GM18858 (cell line): ENCODE measurements around the gene MECR.
"Not testable (repeated sequence)": the region's sequence is repeated elsewhere in the genome, so short reads cannot be mapped to it uniquely, and the experiment has no call there.

Experiments
- ATAC-seq: cut with Tn5 transposase; IDR thresholded peaks from one replicate; pipeline ENCODE4 v1.9.1; 2021; ENCODE audit not compliant: unreplicated experiment

The MECR gene

DNA sequence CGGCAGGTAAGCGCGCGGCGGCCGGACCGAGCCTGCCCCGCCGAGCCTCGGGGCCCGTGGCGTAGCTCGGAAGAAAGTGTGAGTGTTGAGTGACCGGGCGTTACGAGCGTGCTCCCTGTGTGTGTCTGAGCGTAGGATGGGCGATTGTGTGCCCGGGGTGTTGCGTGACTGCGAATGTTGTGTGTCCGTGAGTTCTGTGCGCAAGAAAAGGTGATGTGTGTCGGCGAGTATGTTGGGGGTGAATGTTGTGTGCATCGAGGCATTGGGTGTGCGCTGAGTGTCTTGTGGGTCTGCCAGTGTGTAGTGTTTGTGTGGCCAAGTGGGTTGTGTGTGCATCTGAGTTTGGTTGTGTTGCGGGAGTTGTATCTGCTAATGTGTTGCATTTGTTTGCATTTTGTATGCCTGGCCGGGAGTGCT, 6.0 kb upstream of the MECR start:
- no peak for ATAC-seq

DNA sequence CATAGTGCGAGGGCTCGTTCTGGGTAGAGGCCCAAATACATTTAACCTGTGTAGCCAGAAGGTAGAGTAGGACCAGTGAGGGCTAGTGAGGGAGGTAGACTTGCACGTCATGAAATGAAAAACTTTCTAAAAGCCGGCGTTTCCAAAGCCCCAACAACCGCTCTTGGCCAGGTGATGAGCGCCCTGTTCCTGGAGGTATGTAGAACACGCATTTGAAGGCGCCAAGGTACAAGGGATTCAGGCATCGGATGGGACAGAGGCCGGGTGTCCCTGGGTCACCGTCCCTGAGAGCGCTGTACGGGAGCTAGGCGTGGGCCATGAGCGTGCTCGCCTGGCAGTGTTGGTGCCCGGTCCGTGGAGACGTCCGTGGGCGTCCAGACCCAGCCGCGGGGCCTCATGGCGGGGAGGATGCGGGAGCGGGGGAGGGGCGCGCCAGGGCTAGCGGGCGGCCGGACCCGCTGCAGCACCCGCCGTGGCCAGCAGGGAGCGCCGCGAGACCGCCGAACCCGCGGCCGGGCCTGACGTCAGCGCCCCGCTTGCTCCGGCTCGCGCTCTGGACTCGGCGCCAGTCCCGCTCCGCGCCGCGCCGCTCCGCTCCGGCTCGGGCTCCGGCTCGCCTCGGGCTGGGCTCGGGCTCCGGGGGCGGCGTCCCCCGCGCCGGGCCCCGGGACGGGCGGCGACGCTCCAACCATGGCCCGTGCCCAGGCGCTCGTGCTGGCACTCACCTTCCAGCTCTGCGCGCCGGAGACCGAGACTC, 5.4 kb upstream of the MECR start, which contains the start of gene PTPRU:
PTPRU (plus strand) TSS at position 568 of the 757 bp plus-strand sequence; CDS start at position 691, 123 bp downstream.
- ATAC-seq, result no peak

DNA sequence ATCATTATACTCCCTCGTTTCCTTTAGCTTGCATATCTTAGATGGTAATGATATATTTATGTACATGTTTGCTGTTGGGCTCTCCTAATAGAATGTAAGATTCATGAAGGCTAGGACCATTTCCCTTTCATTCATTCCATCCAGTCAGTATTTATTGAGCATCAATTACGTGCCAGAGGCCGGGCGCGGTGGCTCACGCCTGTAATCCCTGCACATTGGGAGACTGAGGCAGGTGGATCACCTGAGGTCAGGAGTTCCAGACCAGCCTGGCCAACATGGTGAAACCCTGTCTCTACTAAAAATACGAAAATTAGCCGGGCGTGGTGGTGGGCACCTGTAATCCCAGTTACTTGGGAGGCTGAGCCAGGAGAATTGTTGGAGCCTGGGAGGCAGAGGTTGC, 4.1 kb upstream of the MECR start:
- not testable (repeated sequence) for ATAC-seq

DNA sequence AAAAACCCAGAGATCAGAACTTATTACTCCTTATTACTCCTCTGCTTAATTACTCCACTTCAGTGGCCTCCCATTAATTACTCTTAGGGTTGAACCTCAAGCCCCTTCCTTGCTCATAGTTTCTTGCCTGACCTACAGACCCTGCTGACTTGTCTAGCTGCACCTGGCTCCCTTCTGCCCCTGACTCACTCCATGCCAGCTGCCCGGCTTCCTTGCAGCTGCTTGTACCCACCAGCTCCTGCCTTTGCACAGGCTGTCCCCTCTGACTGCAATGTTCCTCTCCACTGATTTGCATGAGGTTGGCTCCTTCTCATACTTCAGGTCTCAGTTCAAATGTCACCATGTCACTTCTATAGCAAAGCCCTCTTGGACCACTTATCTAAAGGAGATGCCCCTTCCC, 3.7 kb upstream of the MECR start:
- ATAC-seq, result no peak

DNA sequence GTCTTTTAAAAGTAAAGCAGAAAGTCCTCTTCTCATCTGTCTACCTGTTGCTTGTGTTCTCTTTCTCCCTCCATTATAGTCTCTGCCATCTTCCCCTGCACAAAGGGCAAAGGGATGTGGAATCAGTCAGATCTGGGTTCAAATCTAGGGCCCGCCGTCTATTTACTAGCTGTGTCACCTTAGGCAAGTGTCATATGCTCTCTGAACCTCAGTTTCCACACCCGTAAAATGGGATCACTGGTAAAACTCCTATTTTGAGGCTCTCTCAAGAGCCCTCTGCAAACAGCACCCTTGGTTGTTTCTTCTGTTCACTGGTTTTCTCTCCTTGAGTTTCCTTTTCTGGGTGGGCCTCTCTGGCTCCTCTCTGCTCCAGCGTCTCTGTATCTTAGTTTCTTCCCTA, 3.0 kb upstream of the MECR start:
- ATAC-seq, result no peak

DNA sequence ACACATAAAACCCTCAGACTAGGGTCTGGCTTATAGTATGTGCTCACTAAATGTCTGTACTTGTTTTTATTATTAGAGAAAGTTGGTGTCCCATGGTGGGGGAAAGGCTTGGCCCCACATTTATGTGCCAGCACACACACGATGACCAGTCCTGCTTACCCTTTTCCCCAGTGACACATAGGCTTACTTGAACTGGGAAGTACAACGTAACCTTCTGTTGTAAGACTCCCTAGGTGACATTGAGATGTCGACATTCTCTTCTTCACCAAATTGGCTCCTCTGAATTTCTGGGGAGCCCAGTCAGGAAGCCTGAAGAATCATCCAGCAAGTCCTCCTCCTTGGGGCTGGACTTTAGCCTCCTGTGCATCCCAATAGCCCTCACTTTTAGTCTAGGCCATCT, 1.7 kb upstream of the MECR start:
- no peak for ATAC-seq

DNA sequence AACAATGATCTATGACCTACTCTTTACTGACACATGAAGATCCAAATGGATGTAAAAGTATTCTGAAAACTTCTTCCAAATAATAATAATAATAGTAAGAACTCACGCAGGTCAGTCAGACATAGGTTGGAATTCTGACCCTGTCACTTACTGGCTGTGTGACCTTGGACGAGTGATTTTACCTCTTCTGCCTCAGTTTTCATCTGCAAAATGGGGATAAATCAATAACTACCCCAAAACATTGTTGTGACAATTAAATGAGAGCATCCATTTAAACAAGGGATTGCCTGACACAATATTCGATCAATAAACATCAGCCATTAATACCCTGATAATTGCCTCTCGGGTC, 556 bp downstream of the MECR start:
- no peak for ATAC-seq

DNA sequence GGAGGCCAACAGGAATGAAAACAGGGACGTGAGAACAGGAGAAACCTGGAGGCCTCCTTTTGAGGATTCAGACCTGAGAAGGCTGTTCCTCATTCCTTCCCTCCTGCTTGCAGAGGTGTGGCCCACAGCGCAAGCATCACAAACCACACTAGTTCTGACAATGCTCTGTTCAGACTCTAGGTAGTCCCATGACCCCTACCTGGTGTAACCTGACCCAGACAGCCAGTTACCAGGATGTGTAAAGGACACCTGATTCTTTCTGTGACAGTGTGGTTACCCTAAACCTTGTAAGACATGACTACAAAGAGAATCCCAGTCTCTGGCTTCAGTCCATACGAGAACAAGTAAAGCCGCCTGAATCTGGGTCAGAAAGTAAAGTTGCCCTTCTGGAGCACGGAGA, 3.2 kb downstream of the MECR start:
- no peak for ATAC-seq

DNA sequence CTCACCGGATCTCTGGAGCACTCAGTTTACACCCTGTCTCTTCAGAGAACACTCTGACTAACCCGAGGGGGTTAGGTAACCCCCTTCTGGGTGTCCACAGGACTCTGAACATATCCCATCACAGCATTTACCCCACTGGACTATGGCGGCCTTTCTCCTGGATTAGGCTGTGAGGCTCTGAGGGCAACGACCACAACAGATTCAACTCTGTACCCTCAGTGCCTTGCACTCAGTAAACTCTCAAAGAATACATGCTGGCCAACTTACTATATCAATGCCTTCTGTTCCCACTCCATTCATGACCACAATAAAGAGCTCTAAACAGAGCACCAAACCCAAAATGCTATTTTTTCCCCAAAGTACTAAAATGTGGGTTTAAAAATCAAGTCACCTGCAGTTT, 5.4 kb downstream of the MECR start:
- no peak for ATAC-seq

DNA sequence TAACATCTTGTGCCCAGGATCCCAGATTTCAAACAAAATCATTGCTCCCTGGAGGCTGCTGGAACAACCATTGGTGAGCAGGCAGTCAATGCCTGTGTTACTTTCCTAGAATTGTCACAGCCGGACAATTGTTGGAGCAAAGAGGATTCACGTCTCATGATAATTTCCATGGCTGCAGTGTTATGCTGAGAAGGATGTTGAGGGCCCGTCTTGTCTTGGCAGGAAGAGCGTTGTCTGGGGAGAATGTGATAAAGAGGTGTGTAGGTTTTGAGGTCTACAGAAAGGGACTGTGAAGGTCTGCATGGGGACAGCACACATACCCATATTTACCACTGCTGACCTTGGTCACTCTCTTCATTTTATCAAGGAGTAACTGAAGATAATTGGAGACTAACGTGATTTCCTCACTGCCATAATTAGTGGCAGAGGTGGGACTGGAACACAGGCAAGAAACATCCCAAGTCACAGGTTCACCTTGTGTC, 6.3 kb downstream of the MECR start:
- ATAC-seq, result no peak

DNA sequence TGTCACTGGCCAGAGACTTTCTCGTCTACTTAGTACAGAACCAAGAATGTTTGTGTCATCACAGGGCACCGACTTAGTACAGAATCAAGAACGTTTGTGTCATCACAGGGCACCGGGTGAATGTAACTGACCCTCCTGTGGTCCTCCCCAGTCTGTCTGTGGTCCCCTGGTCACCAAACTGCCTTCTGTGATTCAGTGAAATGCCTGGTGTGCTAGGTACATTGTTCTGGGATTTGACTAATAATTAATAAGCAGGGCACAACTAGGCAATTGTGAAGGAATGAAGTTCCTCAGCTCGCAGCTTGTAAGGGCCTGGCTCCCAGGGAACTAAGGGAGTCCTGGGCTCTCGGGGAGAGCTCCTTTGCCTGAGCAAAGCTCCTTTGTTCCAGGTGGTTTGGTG, 7.2 kb downstream of the MECR start:
- no peak for ATAC-seq

DNA sequence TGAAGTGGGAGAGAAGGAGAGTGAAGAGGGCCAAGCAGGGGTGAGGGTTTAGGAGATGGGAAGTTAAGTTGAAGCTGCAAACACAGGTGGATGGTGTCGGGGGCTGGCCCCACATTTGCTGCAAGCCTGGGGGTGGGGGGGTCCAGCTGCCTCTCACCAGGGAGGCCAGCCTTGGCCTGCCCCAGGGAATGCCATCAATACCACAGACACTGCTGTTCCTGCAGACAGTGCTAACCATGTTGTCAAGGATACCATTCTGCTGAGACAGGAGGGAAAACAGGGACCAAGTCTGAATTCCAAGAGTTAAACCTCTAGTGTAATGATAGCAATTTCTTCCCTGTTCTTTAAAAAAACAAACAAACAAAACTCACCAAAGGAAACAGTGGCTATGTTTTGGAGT, 8.0 kb downstream of the MECR start:
- no peak for ATAC-seq

DNA sequence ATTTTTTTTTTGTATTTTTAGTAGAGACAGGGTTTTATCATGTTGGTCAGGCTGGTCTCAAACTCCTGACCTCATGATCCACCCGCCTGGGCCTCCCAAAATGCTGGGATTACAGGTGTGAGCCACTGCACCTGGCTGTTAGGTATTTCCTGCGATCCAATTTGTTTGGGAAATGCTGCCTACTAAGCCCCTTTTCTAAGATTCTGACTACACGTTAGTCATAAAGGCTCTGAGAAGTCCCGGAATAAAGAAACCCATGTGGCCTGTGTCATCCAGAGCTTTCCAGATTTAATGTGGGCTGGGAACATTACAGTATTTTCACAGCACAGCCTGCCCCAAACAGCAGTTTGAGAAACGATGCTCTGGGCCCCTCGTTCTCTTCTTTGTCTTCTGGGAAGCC, 8.5 kb downstream of the MECR start:
- ATAC-seq, result not testable (repeated sequence)

DNA sequence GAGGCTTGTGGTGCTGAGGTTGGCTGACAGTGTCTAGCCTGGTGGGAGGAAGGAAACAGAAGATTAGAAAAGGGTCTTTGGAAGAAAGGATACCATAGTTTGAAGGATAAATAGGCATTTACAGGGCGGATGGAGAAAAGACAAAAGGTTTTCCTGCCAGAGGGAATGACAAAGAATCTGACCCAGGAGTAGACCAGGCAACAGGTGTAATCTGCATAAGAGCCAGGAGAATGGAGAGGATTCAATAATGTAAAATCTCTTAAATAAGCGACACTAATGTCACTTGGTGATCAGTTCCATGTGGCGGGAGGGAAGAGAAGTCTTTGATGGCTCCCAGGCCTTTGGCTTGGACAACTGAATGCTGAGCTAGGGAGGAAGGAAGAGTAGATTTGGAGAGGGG, 9.4 kb downstream of the MECR start:
- ATAC-seq, result no peak

DNA sequence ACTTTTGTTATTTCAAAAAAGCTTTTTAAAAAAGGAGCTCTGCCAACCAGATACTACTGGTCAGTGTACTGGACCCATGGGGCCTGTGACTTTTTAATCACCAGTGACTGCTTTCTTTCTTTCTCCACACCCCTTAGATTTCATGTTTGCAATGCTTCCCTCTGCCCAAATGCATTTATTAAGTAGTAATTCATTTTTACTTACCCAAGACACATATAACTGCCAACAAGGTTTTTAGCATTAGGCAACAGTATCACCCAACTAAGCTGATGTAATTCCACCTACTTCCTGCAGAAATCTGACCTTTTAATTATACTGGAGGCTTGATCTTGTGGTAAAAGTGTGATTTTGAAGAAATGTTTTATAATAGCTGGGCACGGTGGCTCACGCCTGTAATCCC, 12.5 kb downstream of the MECR start:
- no peak for ATAC-seq

DNA sequence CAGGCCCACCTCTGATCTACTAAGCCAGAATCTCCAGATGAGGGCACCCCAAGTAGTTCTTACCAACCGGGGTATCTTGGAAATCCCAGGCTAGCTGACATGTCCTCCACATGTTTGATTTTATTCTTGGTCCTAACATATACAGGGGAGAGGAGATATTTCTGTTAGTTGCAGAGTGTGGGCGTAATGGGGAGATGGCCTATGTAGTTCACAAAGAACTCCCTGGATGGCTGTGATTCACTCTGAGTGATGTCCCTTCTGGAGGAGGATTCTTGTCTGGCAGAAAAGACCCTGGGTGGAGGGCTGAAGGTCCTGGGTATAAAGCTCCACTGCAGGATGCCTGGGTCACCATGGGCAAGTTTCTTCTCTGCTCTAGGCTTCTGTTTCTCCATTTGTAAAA, 13.1 kb downstream of the MECR start:
- no peak for ATAC-seq

DNA sequence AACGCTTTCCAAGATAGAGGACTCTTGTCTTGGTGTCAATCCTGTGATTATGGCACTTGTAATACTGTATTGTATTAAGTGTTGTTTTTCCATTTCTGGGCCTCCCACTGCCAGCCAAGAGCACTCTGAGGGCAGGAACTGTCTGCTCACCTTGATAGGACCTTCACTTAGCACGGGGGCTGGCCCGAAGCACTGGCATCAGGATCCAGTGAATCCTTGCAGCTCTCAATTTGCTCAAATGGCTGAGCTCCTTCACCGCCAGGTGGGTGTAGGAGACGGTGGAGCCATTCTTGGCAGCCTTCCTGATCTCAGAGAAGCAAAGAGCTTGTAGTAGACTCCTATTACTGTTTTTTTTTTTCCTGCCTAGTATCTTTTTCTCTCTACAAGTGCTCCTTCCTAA, 17.7 kb downstream of the MECR start:
- no peak for ATAC-seq

DNA sequence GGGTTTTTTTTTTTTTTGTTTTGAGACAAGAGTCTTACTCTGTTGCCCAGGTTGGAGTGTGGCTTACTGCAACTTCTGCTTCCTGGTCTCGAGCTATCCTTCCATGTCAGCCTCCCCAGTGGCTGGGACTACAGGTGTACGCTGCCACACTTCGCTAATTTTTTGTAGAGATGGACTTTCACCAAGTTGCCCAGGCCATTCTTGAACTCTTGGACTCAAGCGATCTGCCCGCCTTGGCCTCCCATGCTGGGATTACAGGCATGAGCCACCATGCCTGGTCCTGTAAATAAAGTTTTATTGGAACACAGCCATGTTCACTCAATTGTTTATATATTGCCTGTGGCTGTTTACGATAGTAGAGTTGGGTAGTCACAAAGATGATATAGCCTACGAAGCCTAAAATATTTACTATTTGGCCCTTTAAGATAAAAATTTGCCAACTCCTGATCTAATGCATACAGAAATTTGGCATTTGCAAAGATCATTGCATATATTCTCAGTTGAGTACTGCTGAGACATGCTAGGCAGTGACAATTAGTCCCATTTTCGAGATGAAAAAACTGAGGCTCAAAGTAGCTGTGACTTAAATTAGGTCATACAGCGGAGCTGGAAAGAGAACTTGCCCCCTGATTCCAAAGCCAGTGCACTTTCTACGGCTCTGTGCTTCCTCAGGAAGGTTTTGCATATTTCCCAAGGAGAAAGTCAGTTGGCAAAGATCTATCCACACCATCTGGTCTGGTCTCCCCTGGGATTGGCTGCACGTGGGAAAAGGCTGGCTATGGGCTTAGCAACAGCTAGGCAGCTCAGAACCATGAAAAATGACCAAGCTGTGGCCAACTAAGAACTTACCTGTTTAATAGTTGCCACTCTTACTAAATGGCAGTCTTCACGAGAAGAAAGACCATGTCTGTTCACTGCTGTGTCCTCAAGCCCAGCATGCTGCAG, 19.4 kb downstream of the MECR start:
- ATAC-seq, result no peak

DNA sequence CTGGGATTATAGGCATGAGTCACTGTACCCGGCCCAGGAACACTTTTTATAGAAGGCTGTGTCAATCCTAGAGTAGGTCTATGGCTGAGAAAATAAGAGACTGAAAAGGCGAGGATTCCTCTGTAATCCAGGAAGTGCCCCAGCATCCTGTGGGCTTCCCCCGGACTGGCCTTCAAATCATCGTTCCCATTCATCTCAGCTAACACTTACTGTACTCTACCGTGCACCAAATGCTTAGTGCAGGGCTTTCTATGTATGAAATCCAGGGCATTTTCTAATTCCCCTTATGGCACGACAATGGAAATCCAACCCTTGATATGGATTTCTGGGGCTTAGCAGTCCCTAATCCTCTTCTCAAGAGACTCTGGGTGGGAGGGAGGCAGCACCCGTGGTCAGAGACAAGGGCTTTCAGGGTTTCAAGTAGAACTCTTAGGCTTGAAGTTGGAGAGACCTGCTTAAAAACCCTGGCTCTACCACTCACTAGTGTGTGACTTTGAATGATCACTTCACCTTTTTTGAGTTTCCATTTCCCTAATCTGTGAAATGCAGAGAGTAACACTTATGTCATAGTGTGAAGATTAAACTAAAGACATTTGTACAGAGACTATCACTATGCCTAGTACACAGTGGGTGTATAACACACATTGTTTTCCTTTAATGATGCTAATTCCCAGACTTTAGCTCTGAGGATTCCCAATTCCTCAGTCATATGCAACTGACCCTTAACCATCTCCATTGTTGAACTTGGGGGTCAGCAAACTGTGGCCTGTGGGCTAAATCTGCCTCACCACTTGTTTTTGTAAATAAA, 20.3 kb downstream of the MECR start:
- ATAC-seq, result peak; percentile 44

DNA sequence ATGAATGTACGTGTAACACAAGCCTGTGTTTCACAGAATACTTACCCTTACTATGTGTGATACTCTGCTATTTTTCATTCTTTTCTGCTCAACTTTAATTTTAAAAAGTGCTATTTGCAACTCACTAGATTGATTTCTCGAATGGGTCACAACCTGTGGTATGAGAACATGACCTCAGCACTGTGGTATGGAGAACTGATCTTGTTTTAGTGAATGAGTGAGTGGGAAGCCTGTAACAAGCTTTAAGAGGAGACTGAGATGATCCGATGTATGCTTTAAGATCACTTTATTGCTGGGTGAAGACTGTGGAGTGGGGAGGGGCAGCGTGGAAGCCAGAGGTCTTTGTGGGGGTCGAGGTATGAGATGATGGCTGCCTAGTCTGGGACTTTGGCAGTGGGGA, 21.6 kb downstream of the MECR start:
- no peak for ATAC-seq

DNA sequence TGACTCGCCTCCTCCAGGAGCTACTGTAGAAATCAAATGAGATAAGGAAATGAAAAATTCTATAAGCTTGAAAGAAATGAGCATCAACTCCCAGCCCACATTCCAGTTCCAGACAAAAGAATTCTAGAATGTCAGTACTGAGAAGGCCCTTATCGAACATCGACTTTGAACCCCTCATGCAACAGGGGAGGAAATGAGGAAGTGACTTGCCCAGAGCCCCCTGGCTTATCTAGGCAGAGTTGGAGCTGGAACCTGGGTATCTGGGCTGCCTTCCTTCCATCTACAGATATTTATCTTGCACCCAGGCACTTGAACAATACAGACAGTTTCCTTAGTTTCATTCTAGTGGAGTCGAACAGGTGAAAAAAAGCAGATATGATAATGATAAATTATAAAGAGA, 22.3 kb downstream of the MECR start:
- no peak for ATAC-seq
